HepG2 (cell line): ENCODE measurements around the gene GRM7.

Experiments
- CTCF ChIP-seq: sonication (generic); formaldehyde crosslinking; IDR thresholded peaks from 2 replicates; pipeline ENCODE4 v1.5.0; 2020; ENCODE audit warnings: mild to moderate bottlenecking, missing genetic modification reagents, moderate library complexity
- GABPA ChIP-seq, 2 experiments: IDR thresholded peaks; 2 replicates each; pipeline ENCODE4 v1.6.1; 2011 to 2016; ENCODE audit warnings: low read depth in 2 of 2, low read length in 1 of 2, missing biosample characterization in 1 of 2, missing genetic modification characterization in 1 of 2
- GATAD2A ChIP-seq: IDR thresholded peaks from 2 replicates; pipeline ENCODE4 v1.6.1; 2016
- HNF4G ChIP-seq, 2 experiments: sonication (generic) in 1 of 2; formaldehyde crosslinking in 1 of 2; IDR thresholded peaks; 2 replicates each; pipeline versions ENCODE4 v1.4.0 to v1.6.1; 2011 to 2020; ENCODE audit warnings: borderline replicate concordance in 2 of 2, low read depth in 2 of 2, mild to moderate bottlenecking in 2 of 2, low read length in 1 of 2, missing genetic modification reagents in 1 of 2, moderate library complexity in 1 of 2
- MAFK ChIP-seq, 2 experiments: IDR thresholded peaks in 1 of 2; conservative IDR thresholded peaks in 1 of 2; 2 replicates each; pipeline ENCODE4 v1.6.1; 2011; ENCODE audit warnings: improper control_type of control experiment in 2 of 2, low read length in 2 of 2
- NPAS2 ChIP-seq: sonication (generic); formaldehyde crosslinking; IDR thresholded peaks from 2 replicates; pipeline ENCODE4 v1.8.0; 2022; ENCODE audit warnings: mild to moderate bottlenecking, missing genetic modification reagents, borderline replicate concordance
- TAF1 ChIP-seq: sonication (generic); formaldehyde crosslinking; IDR thresholded peaks from 2 replicates; pipeline ENCODE4 v1.4.0; 2020; ENCODE audit warnings: missing genetic modification reagents
- ZBTB7A ChIP-seq: sonication (generic); formaldehyde crosslinking; IDR thresholded peaks from 2 replicates; pipeline ENCODE4 v1.8.0; 2022; ENCODE audit warnings: mild to moderate bottlenecking, missing genetic modification reagents
- ZNF138 ChIP-seq: sonication (generic); formaldehyde crosslinking; IDR thresholded peaks from 2 replicates; pipeline ENCODE4 v1.5.0; 2020; ENCODE audit warnings: mild to moderate bottlenecking, low read depth, missing genetic modification reagents
- ZNF580 ChIP-seq: IDR thresholded peaks from 2 replicates; pipeline ENCODE4 v1.6.1; 2016; ENCODE audit warnings: low read depth, borderline replicate concordance
- ZNF83 ChIP-seq: sonication (generic); formaldehyde crosslinking; IDR thresholded peaks from 2 replicates; pipeline ENCODE4 v1.4.0; 2020; ENCODE audit warnings: missing genetic modification reagents, mild to moderate bottlenecking, borderline replicate concordance

DNA sequence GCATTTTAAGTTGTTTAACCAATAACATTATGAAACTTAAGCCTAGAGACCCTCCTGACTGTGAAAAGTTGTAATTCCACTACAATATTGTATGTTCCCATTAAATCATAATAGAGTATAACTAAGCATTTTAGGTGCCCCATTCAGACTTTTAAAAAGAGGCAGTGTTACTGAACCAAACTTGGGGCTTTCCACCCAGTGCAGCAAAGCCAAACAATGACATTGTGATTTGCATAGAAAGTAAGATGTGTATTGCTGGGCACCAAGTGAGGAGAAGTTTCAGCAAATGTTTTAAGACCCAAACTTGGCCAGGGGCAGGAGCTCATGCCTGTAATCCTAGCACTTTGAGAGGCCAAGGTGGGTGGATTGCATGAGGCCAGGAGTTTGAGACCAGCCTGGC, 706.2 kb downstream of the GRM7 start:
- TF ChIP-seq NPAS2 (CRISPR knock-in tag) (no peak), ZBTB7A (CRISPR knock-in tag) (no peak), TAF1 (no peak), ZNF580 (CRISPR knock-in tag) (no peak), CTCF (CRISPR knock-in tag) (no peak), ZNF138 (CRISPR knock-in tag) (no peak), ZNF83 (no peak), GABPA (IDR thresholded peaks at IDR 0.05; ENCODE audit: low read depth, low read length) (no peak), GABPA (CRISPR knock-in tag; IDR thresholded peaks at IDR 0.05; ENCODE audit: low read depth) (no peak), HNF4G (IDR thresholded peaks at IDR 0.05; ENCODE audit: borderline replicate concordance, low read depth, low read length) (no peak), HNF4G (CRISPR knock-in tag; IDR thresholded peaks at IDR 0.05; ENCODE audit: borderline replicate concordance, low read depth) (no peak), MAFK (conservative IDR thresholded peaks at IDR 0.05 in 1 of 2, IDR thresholded peaks at IDR 0.05 in 1 of 2; ENCODE audit: low read length in 2 of 2) (no peak), GATAD2A (CRISPR knock-in tag) (no peak)
